ENCODE measurements around the gene TBL3. TPM values are rescaled to one million over a fixed set of nuclear protein-coding genes. Genes with fewer than 3 reads are reported as not detected.

The TBL3 gene
- total and polyA plus RNA-seq, 2 of the 8 experiments (the other 6 are each of a cell fraction or from before 2014, with no cell fraction given): 65.8 to 137 TPM

DNA sequence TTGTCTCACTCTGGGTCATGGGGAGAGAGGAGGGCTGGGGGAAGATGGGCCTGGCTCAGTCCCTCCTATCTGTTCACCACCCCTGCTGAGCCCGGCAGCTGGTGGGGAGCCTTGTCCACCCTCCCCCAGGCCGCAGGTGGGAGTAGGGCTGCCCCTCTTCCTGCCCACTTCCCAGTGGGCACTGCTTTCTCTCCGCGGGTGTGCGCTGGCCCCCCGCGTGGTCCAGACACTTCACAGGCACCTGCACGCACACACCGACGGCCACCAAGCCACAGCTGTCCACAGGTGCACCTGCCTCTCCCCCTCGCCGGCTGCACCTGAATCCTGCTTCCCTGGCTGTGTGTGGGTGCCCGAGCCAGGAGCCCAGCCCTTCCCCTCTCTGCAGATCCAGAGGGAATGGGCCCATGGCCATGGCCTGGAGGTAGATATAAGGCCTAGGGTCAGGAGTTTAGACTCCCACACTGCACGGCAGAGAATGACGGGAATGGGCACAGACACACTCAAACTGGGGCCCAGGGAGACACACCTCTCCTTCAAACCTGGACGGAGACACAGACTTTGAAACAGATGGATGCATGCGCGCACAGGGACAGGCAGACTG, 56.9 kb downstream of the TBL3 start (continued):
- TF ChIP-seq, protein P1, sequence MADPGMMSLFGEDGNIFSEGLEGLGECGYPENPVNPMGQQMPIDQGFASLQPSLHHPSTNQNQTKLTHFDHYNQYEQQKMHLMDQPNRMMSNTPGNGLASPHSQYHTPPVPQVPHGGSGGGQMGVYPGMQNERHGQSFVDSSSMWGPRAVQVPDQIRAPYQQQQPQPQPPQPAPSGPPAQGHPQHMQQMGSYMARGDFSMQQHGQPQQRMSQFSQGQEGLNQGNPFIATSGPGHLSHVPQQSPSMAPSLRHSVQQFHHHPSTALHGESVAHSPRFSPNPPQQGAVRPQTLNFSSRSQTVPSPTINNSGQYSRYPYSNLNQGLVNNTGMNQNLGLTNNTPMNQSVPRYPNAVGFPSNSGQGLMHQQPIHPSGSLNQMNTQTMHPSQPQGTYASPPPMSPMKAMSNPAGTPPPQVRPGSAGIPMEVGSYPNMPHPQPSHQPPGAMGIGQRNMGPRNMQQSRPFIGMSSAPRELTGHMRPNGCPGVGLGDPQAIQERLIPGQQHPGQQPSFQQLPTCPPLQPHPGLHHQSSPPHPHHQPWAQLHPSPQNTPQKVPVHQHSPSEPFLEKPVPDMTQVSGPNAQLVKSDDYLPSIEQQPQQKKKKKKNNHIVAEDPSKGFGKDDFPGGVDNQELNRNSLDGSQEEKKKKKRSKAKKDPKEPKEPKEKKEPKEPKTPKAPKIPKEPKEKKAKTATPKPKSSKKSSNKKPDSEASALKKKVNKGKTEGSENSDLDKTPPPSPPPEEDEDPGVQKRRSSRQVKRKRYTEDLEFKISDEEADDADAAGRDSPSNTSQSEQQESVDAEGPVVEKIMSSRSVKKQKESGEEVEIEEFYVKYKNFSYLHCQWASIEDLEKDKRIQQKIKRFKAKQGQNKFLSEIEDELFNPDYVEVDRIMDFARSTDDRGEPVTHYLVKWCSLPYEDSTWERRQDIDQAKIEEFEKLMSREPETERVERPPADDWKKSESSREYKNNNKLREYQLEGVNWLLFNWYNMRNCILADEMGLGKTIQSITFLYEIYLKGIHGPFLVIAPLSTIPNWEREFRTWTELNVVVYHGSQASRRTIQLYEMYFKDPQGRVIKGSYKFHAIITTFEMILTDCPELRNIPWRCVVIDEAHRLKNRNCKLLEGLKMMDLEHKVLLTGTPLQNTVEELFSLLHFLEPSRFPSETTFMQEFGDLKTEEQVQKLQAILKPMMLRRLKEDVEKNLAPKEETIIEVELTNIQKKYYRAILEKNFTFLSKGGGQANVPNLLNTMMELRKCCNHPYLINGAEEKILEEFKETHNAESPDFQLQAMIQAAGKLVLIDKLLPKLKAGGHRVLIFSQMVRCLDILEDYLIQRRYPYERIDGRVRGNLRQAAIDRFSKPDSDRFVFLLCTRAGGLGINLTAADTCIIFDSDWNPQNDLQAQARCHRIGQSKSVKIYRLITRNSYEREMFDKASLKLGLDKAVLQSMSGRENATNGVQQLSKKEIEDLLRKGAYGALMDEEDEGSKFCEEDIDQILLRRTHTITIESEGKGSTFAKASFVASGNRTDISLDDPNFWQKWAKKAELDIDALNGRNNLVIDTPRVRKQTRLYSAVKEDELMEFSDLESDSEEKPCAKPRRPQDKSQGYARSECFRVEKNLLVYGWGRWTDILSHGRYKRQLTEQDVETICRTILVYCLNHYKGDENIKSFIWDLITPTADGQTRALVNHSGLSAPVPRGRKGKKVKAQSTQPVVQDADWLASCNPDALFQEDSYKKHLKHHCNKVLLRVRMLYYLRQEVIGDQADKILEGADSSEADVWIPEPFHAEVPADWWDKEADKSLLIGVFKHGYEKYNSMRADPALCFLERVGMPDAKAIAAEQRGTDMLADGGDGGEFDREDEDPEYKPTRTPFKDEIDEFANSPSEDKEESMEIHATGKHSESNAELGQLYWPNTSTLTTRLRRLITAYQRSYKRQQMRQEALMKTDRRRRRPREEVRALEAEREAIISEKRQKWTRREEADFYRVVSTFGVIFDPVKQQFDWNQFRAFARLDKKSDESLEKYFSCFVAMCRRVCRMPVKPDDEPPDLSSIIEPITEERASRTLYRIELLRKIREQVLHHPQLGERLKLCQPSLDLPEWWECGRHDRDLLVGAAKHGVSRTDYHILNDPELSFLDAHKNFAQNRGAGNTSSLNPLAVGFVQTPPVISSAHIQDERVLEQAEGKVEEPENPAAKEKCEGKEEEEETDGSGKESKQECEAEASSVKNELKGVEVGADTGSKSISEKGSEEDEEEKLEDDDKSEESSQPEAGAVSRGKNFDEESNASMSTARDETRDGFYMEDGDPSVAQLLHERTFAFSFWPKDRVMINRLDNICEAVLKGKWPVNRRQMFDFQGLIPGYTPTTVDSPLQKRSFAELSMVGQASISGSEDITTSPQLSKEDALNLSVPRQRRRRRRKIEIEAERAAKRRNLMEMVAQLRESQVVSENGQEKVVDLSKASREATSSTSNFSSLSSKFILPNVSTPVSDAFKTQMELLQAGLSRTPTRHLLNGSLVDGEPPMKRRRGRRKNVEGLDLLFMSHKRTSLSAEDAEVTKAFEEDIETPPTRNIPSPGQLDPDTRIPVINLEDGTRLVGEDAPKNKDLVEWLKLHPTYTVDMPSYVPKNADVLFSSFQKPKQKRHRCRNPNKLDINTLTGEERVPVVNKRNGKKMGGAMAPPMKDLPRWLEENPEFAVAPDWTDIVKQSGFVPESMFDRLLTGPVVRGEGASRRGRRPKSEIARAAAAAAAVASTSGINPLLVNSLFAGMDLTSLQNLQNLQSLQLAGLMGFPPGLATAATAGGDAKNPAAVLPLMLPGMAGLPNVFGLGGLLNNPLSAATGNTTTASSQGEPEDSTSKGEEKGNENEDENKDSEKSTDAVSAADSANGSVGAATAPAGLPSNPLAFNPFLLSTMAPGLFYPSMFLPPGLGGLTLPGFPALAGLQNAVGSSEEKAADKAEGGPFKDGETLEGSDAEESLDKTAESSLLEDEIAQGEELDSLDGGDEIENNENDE (IDR thresholded peaks at IDR 0.05; ENCODE audit: insufficient replicate concordance, low read length): no peak
- TF ChIP-seq CBX5 (IDR thresholded peaks at IDR 0.05; ENCODE audit: low read depth, low read length) (no peak), FOSL1 (IDR thresholded peaks at IDR 0.05; ENCODE audit: insufficient read depth, low read depth, low read length) (no peak), GTF2F1 (IDR thresholded peaks at IDR 0.05; ENCODE audit: borderline replicate concordance, low read depth, low read length) (no peak), SAP30 (IDR thresholded peaks at IDR 0.05; ENCODE audit: insufficient read depth, insufficient replicate concordance, low read length) (no peak), GABPA (IDR thresholded peaks at IDR 0.05; ENCODE audit: borderline replicate concordance, insufficient read depth, low read length) (no peak), RXRA (IDR thresholded peaks at IDR 0.05; ENCODE audit: insufficient read depth, low read depth, low read length) (no peak), SP4 (IDR thresholded peaks at IDR 0.05; ENCODE audit: low read length) (no peak), EP300 (IDR thresholded peaks at IDR 0.05; ENCODE audit: borderline replicate concordance in 1 of 2, low read depth in 2 of 2, low read length in 2 of 2) (no peak), SIRT6 (IDR thresholded peaks at IDR 0.05; ENCODE audit: low read length) (no peak), TBP (IDR thresholded peaks at IDR 0.05; ENCODE audit: low read depth, low read length) (no peak)

Measured in H1 (cell line).